M059J (cell line): ENCODE data around the gene RIPPLY2. TPM values are rescaled to one million over a fixed set of nuclear protein-coding genes. Genes with fewer than 3 reads are reported as not detected.

Experiments used
- DNase-seq: peaks from one replicate; pipeline ENCODE4 v3.0.0-alpha.2; 2012; ENCODE audit warnings: low read depth
- total RNA-seq: library from RNA; depleted of rRNA; stranded (reverse); fragments of >200 nt; shearing (Covaris generic); gene quantifications from 2 replicates; pipeline ENCODE4 v1.2.3, GENCODE V29; 2014; rRNA removed

The RIPPLY2 gene
- total RNA-seq, 1 experiment from 2014 or later, result not detected

DNA sequence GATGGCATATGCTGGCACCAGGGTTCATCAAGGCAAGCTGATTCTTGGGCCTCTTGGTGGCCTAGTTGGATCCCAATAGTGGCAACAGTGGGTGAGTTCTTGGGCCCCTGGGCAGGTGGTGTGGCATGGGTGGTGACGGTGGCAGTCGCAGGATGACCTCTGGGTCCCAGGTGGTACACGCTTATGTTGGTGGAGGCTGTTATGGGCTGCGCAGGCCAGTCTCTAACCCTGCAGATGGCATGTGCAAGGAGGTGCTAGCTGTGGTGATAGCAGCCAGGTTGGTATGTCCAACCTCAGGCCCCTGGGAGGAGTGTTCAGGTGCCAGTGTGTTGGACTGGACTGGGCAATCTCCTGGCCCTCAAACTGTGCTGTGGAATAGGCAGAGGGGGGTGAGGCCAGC, 52.5 kb downstream of the RIPPLY2 start:
- DNase-seq, result no peak

Other genes with a start within 250 kb of the RIPPLY2 start
- not detected in 2 replicates for gene SNAP91, start 144.3 kb upstream of the RIPPLY2 start, total RNA-seq
- 11.1 and 28.9 TPM in 2 replicates for gene CYB5R4, start 6.3 kb downstream of the RIPPLY2 start, total RNA-seq
- gene MRAP2, start 180.4 kb downstream of the RIPPLY2 start, total RNA-seq, result 0.05 and 0.12 TPM in 2 replicates